Smooth muscle cell (in vitro differentiated cells): ENCODE measurements around the gene ANKRD13C. TPM values are rescaled to one million over a fixed set of nuclear protein-coding genes. Genes with fewer than 3 reads are reported as not detected.

ENCODE experiments used
- DNase-seq: peaks from one replicate; lab custom pipeline; 2025; ENCODE audit not compliant: unreplicated experiment; lab: John Stamatoyannopoulos, UW
- H2AFZ ChIP-seq: fragments of 200-600 bp; sonication (generic); 2 replicates; pipeline ENCODE4 v1.6.0; 2016; ENCODE audit warnings: antibody characterized with exemption, low read depth, mild to moderate bottlenecking
- H3F3A ChIP-seq: fragments of 200-600 bp; sonication (generic); 2 replicates; pipeline ENCODE4 v1.6.0; 2017; ENCODE audit warnings: antibody characterized with exemption, low read depth
- H3K27ac ChIP-seq: fragments of 200-600 bp; sonication (generic); 2 replicates; pipeline ENCODE4 v1.5.1; 2016; ENCODE audit warnings: low read depth, mild to moderate bottlenecking
- H3K27me3 ChIP-seq: fragments of 200-600 bp; sonication (generic); 2 replicates; pipeline ENCODE4 v1.6.1; 2016; ENCODE audit warnings: low read depth, mild to moderate bottlenecking
- H3K36me3 ChIP-seq: fragments of 200-600 bp; sonication (generic); 2 replicates; pipeline ENCODE4 v1.5.1; 2016; ENCODE audit warnings: low read depth
- H3K4me1 ChIP-seq: fragments of 200-600 bp; sonication (generic); 2 replicates; pipeline ENCODE4 v1.5.1; 2016; ENCODE audit warnings: low read depth
- H3K4me2 ChIP-seq: fragments of 200-600 bp; sonication (generic); 2 replicates; pipeline ENCODE4 v1.6.0; 2016; ENCODE audit warnings: mild to moderate bottlenecking
- H3K4me3 ChIP-seq: fragments of 200-600 bp; sonication (generic); 2 replicates; pipeline ENCODE4 v1.5.1; 2016; ENCODE audit warnings: mild to moderate bottlenecking
- H3K79me2 ChIP-seq: fragments of 200-600 bp; sonication (generic); 2 replicates; pipeline ENCODE4 v1.6.0; 2016; ENCODE audit warnings: low read depth, mild to moderate bottlenecking
- H3K9ac ChIP-seq: fragments of 200-600 bp; sonication (generic); 2 replicates; pipeline ENCODE4 v1.6.0; 2016; ENCODE audit warnings: low read depth
- H3K9me3 ChIP-seq: fragments of 200-600 bp; sonication (generic); replicated peaks from 2 replicates; pipeline ENCODE4 v1.5.1; 2016; ENCODE audit warnings: low read depth
- H4K20me1 ChIP-seq: fragments of 200-600 bp; sonication (generic); 2 replicates; pipeline ENCODE4 v1.6.0; 2016; ENCODE audit warnings: low read depth
- WGBS: methylation state at CpG from one replicate; pipeline ENCODE4 v1.1.7; 2016; ENCODE audit warnings: low lambda C conversion rate; 5-methylcytosine and 5-hydroxymethylcytosine counted together
- polyA plus RNA-seq: library from polyadenylated mRNA; unstranded; fragments of >200 nt; fragmentation: Nextera tagmentation; extraction: Ambion mirVana; gene quantifications from 2 replicates; pipeline ENCODE4 v1.2.1, GENCODE V29; 2016
- total RNA-seq: library from RNA; depleted of rRNA; stranded (reverse); fragments of >200 nt; gene quantifications from 2 replicates; pipeline ENCODE4 v1.2.3, GENCODE V29; 2014
- TF ChIP-seq, protein P1 (sequence below): fragments of 200-600 bp; sonication (generic); IDR thresholded peaks from 2 replicates; pipeline ENCODE4 v1.5.1; 2017; ENCODE audit warnings: borderline replicate concordance, mild to moderate bottlenecking, antibody characterized with exemption; ENCODE audit not compliant: insufficient read depth, poor library complexity, severe bottlenecking

The ANKRD13C gene
- total and polyA plus RNA-seq, 2 experiments from 2014 or later = 18.3 to 27.6 TPM

DNA sequence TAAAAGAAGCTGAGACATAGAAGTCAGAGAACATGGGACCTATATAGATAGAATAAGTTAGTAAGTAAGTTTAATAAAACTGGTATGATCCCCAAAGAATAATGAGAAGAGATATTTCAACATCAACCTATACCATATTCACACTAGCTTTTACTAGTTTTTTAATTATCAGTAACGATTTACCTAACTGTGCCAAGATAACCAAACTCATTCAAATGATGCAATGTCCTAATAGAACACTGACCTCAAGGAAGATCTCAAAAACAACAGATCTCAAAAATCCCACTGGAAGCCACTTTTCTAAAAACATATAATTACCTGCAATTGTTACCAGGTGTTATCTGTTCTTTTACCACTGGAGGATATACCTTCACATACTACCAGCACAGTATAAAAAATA is 38.7 kb downstream of the ANKRD13C start:
- H3K9me3 ChIP-seq = no peaks in the 10 kb centered on the region
- H3K36me3 ChIP-seq = no peaks in the 10 kb centered on the region
- WGBS = 90% methylated on average over 1 of the region's 1 CpG
- no peak for DNase-seq
- no peak overlapping the region for H3K4me3 ChIP-seq
- H3K4me2 ChIP-seq = no peak overlapping the region
- no peak overlapping the region for H3K27ac ChIP-seq
- TF ChIP-seq, protein P1, sequence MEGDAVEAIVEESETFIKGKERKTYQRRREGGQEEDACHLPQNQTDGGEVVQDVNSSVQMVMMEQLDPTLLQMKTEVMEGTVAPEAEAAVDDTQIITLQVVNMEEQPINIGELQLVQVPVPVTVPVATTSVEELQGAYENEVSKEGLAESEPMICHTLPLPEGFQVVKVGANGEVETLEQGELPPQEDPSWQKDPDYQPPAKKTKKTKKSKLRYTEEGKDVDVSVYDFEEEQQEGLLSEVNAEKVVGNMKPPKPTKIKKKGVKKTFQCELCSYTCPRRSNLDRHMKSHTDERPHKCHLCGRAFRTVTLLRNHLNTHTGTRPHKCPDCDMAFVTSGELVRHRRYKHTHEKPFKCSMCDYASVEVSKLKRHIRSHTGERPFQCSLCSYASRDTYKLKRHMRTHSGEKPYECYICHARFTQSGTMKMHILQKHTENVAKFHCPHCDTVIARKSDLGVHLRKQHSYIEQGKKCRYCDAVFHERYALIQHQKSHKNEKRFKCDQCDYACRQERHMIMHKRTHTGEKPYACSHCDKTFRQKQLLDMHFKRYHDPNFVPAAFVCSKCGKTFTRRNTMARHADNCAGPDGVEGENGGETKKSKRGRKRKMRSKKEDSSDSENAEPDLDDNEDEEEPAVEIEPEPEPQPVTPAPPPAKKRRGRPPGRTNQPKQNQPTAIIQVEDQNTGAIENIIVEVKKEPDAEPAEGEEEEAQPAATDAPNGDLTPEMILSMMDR = no peak
- no peak overlapping the region for H2AFZ ChIP-seq
- peaks cover 43% of the 10 kb centered on the region for H3K79me2 ChIP-seq
- H3K9ac ChIP-seq = no peak overlapping the region
- H3K27me3 ChIP-seq = no peaks in the 10 kb centered on the region
- H3F3A ChIP-seq = no peaks in the 10 kb centered on the region
- H3K4me1 ChIP-seq = no peaks in the 10 kb centered on the region
- peaks cover 61% of the 10 kb centered on the region for H4K20me1 ChIP-seq

DNA sequence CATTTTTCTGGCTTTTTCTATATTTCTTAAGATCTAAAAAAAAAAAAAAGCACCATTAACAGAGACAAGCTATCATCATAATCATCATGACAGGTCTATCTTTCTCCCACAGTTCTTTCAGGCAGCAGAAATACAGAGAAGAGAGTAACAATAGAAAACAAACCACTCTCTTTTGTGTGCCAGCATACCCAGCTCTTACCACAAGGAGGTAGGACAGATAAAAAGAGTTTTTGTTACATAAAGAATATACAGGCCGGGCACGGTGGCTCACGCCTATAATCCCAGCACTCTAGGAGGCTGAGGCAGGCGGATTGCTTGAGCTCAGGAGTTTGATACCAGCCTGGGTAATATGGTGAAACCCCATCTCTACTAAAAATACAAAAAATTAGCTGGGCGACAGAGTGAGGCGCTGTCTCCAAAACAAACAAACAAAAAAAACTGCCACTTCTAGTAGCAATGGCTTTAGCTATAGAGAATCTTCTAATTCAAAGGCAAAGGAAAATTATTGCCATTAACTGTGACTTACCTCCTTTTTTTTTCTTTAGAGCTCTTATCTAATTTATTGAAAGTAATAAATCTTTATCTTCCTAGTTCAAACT is 39.7 kb downstream of the ANKRD13C start:
- no peak for DNase-seq
- TF ChIP-seq, protein P1 = no peak
- peaks cover 42% of the 10 kb centered on the region for H3K79me2 ChIP-seq

DNA sequence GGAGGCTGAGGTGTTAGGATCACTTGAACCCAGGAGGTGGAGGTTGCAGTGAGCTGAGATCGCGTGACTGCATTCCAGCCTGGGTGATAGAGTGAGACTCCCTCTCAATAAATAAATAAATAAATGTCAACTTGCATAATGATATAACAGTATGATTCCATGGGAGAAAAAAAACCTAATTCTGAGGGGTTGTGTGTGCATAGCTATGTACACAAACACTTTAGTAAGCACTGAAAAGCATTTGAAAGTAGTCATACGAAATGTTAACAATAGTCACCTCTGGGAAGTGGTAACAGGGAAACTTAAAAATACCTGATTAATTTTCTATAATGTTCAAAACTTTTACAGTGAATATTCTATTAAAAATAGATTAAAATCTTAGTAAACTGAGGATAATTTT is 43.2 kb downstream of the ANKRD13C start:
- no peak for DNase-seq
- Histone ChIP-seq H3F3A (no peaks in the 10 kb centered on the region), H3K9ac (no peak overlapping the region), H3K79me2 (peaks cover 22% of the 10 kb centered on the region), H3K36me3 (peaks cover 7% of the 10 kb centered on the region), H3K4me2 (no peak overlapping the region), H3K27ac (no peak overlapping the region), H3K9me3 (no peaks in the 10 kb centered on the region), H3K27me3 (no peaks in the 10 kb centered on the region), H3K4me3 (no peak overlapping the region), H2AFZ (no peak overlapping the region), H3K4me1 (no peaks in the 10 kb centered on the region), H4K20me1 (peaks cover 19% of the 10 kb centered on the region)
- WGBS = 96% methylated on average over 3 of the region's 3 CpGs
- TF ChIP-seq, protein P1 = no peak

More for the DNA sequence above, 39.7 kb downstream of the ANKRD13C start:
- H3K27me3 ChIP-seq = no peaks in the 10 kb centered on the region
- H3K27ac ChIP-seq = no peak overlapping the region
- no peaks in the 10 kb centered on the region for H3K4me1 ChIP-seq
- no peaks in the 10 kb centered on the region for H3K9me3 ChIP-seq
- no peak overlapping the region for H3K4me2 ChIP-seq
- H4K20me1 ChIP-seq = peaks cover 52% of the 10 kb centered on the region
- H3K36me3 ChIP-seq = peaks cover 5% of the 10 kb centered on the region
- no peak overlapping the region for H2AFZ ChIP-seq
- H3K4me3 ChIP-seq = no peak overlapping the region
- H3F3A ChIP-seq = no peaks in the 10 kb centered on the region
- WGBS = 97% methylated on average over 6 of the region's 6 CpGs
- H3K9ac ChIP-seq = no peak overlapping the region

DNA sequence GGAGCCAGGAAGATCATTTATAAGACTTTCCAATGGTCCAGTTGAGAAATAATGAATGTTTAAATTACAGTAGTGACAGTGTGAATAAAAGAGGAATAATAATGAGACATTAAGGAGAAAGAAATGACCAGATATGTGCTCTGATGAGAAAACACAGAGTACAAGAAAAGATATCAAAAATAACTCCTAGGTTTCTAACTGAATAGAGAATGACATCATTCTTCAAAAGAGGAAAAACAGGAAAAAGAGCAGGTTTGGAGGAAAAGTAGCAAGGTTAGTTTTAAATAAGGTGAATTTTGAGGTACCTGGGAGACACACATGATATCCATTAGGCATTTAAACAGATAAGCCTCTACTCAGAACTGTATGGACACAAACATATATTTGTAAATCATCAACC is 55.0 kb downstream of the ANKRD13C start:
- Histone ChIP-seq H3K4me3 (no peak overlapping the region), H3K9ac (no peak overlapping the region), H3K9me3 (no peaks in the 10 kb centered on the region)

More for the DNA sequence above, 55.0 kb downstream of the ANKRD13C start:
- Histone ChIP-seq H3F3A (no peaks in the 10 kb centered on the region), H3K4me2 (no peak overlapping the region), H4K20me1 (no peaks in the 10 kb centered on the region), H3K36me3 (peaks cover 13% of the 10 kb centered on the region), H3K79me2 (no peaks in the 10 kb centered on the region), H3K4me1 (no peaks in the 10 kb centered on the region), H3K27me3 (no peaks in the 10 kb centered on the region), H2AFZ (no peak overlapping the region), H3K27ac (no peak overlapping the region)
- TF ChIP-seq, protein P1 = no peak
- DNase-seq = no peak
